Coronary artery (tissue), 2 donors: ENCODE data around the gene ZGRF1.
A peak's percentile ranks its signal among the peaks of the same experiment; 100 is the strongest.

Experiments used
- DNase-seq: peaks from one replicate; pipeline ENCODE4 v3.0.0-alpha.2; 2017; ENCODE audit warnings: low spot score
- H3K27ac ChIP-seq, 2 donors: fragments of 200-600 bp; sonication (generic); one replicate each; pipeline ENCODE4 v1.5.1; 2016 to 2019
- H3K4me3 ChIP-seq: fragments of 200-600 bp; sonication (generic); 2 replicates; pipeline ENCODE4 v1.5.1; 2016; ENCODE audit warnings: mild to moderate bottlenecking, moderate library complexity
- TF ChIP-seq, protein P1 (sequence below): fragments of 200-600 bp; sonication (generic); IDR thresholded peaks from one replicate; pipeline ENCODE4 v1.5.1; 2019; ENCODE audit warnings: antibody characterized with exemption

Gene ZGRF1

DNA sequence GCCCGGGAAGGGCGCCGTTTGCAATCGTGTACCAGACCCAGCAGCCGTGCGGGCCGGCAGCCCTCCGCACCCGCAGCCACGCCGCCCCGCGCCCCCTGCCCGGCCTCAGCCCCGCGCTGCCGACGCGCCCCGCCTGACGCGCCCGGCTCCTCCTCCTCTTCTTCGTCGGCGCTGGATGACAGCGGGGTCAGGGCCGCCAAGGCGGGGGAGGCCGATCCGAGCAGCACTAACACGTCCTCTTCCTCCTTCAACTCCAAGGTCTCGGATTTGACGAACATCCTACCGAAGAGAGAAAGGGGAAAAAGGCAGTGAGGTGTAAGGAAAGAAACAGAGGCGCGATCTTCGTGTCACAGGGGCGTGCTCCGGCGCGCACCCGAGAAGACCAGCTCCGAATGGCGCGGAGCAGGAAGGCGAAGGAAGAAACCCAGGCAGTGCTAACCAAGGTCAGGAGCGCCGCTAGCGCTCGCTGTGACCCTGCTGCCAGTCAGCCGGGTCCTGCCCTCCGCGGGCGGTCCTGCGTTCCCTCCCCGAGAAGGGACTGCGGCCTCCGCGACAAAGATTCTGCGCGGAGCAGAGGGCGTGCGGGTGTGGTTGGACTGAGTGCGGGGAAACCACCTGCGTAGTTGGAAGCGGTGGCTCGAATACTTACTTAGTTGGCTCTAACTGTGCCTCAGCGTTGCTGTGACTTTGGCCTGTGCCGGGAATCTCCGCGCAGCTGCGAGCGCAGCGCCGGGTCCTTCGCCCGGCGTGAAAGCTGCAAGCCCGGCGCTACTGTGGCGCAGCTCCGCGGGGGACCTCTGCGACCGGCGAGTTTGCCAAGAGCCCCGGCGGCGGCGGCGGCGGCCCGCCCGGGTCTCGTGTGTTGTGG lies 121.3 kb downstream of the ZGRF1 start:
- Histone ChIP-seq H3K27ac (no peak overlapping the region), H3K4me3 (peak overlapping the region; percentile 79)
- DNase-seq, result no peak
- TF ChIP-seq, protein P1, sequence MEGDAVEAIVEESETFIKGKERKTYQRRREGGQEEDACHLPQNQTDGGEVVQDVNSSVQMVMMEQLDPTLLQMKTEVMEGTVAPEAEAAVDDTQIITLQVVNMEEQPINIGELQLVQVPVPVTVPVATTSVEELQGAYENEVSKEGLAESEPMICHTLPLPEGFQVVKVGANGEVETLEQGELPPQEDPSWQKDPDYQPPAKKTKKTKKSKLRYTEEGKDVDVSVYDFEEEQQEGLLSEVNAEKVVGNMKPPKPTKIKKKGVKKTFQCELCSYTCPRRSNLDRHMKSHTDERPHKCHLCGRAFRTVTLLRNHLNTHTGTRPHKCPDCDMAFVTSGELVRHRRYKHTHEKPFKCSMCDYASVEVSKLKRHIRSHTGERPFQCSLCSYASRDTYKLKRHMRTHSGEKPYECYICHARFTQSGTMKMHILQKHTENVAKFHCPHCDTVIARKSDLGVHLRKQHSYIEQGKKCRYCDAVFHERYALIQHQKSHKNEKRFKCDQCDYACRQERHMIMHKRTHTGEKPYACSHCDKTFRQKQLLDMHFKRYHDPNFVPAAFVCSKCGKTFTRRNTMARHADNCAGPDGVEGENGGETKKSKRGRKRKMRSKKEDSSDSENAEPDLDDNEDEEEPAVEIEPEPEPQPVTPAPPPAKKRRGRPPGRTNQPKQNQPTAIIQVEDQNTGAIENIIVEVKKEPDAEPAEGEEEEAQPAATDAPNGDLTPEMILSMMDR, result no peak

DNA sequence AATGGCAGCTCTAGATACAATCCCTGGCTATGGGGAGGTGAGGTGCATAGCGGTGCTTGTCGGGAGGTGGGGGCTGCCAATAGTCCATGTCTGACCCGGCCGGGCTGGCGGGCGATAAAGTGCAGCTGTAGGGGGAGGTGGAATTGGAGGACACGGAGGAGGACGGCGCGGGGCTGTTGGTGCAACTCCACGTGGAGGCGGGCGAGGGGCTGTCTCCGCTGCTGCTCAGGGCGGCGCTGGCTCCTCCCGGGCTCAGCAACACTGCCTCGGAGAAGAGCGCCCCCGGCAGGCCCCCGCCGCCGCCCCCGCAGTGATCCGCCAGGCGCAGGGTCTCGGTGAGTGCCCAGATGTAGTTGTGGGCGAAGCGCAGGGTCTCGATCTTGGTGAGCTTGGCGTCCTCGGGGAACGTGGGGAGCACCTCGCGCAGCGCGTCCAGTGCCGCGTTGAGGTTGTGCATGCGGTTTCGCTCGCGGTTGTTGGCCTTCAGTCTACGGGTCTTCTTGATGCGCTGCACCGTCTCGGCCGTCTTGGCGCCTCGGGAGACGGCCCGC lies 122.0 kb downstream of the ZGRF1 start:
- no peak for DNase-seq
- Histone ChIP-seq H3K27ac (no peak overlapping the region), H3K4me3 (peak overlapping the region; percentile 79)
- TF ChIP-seq, protein P1, result no peak

DNA sequence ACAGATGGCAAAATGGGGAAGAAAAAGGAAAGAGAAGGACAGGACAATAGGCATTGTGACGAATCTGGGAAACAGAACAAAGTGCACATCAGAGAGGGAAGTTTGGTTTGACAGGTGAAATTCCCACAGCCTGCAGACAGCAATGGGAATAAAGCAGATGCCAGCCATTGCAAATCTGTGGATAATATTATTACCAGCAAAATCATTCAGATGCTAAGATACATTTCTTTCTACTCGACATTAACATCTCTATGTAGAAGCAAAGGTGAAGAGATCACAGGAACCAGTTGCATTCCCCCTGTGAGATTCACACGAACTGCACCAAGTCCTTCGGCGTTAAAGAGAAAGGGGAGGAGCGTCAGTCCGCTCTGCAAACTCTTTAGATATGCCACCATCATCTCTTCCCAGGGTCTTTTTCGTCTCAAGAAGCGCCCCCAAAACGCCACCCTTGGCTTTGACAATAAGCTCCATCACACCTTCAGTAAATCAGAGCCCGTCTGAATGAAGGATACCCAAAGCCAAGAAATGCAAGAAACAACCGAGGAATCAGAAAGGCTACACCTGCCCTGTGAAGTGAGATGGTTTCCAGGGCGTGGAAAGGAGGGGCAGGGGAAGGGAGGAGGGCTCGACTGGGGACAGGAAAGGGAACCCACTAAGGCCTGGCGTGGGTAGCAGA lies 122.6 kb downstream of the ZGRF1 start:
- Histone ChIP-seq H3K27ac (no peak overlapping the region), H3K4me3 (peak overlapping the region; percentile 79)
- TF ChIP-seq, protein P1, result no peak
- no peak for DNase-seq

DNA sequence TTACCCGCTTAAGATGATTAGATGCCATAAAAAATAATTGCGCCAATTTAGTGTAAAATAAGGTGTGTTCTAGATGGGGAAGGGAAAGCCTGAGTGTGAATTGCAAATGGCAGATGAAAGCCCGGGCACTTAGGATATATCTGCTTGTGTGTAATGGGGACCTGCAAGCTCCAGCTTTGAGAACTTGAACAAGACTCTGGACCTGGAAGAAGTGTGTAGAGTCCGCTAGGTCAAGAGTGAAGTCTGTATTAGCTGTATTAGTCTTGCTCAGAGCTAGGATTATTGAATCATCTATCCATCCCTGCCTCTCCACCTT lies 124.9 kb downstream of the ZGRF1 start:
- H3K4me3 ChIP-seq, result no peak overlapping the region
- DNase-seq, result no peak
- TF ChIP-seq, protein P1, result no peak
- no peak overlapping the region for H3K27ac ChIP-seq

DNA sequence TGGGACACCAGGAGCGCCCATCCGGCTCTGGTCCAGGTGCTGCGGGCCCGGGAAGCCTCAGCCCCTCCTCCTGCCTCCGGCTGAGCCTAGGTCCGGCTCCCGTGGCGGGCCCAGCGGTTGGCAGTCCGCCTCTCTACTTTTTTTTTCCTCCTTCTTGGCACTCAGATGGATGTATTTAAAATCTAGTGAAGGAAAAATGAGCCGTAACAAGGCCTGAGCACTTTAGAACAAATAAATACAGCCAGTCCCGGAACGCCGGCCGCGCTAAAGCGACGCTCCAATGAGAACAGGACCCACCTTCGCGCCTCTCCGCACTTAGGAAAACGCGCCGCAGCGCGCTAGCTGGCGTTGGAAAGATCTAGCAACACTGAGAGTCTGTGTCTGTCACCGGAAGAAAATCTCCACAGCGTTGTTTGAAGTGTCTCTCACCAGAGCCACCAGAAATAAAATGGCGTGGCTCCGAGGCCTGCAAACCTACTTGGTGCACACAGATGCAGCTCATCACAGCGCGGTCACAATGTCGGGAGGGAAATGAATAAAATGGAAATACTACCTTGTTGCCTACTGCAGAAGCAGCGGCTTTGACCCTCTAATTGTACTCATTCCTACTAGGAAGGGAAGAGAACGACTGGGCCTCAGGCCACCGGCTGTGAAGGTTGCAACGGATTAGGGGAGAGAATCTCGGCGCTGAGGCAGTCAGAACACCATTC lies 125.5 kb downstream of the ZGRF1 start:
- Histone ChIP-seq H3K4me3 (peak overlapping the region; percentile 66), H3K27ac (no peak overlapping the region)
- TF ChIP-seq, protein P1, result no peak
- no peak for DNase-seq

DNA sequence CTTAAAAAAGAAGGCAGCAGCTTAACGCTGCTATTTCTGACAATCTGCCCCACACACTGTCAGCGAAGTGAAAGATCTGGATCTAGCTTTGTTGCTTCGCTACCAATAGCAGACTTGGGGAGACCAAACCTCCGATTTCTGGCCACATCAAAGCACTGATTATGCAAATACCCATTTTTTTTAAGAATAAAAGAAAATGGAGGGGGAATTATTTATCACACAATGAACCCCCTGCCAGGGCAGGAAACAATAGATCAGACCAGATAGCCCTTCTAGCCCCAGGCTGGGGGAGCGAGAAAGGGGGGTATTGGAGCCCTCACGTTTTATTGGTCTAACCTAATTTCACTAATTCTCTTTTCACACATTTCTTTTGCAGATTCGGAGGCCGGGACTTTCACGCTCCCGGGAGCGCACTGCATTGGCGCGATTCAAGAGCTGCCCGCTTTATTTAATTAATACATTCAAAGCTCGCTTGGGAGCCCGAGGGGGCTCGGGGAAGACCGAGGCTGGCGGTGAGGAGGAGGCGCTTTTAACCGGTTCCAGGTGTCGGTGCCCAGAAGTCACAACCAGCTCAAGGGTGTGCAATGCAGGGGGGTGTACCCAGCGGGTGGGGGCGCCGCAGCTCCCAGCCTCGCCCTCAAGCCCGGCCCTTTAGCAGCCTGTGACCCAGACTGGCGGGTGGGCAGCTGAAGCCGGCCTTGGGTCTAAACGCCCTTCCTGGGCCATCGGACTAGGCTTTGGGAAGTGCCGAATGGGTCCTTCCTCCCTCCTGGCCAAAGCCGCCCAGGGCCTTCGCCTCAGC lies 126.2 kb downstream of the ZGRF1 start:
- DNase-seq, result no peak

More for the DNA sequence above, 126.2 kb downstream of the ZGRF1 start:
- Histone ChIP-seq H3K4me3 (peak overlapping the region; percentile 66), H3K27ac (no peak overlapping the region)
- TF ChIP-seq, protein P1, result no peak
